Glutamatergic neuron (in vitro differentiated cells): ENCODE measurements around the gene PEX11G. TPM values are rescaled to one million over a fixed set of nuclear protein-coding genes. Genes with fewer than 3 reads are reported as not detected.

Experiments
- DNase-seq: peaks from one replicate; pipeline ENCODE4 v3.0.0; 2022
- H3K27ac Mint-ChIP-seq: one replicate; pipeline ENCODE4 v1.8.0; 2020; ENCODE audit warnings: mild to moderate bottlenecking, mixed read lengths, inconsistent platforms; ENCODE audit not compliant: unreplicated experiment
- H3K27me3 Mint-ChIP-seq: one replicate; pipeline ENCODE4 v1.8.0; 2020; ENCODE audit warnings: mild to moderate bottlenecking, moderate library complexity, mixed read lengths, inconsistent platforms; ENCODE audit not compliant: unreplicated experiment
- H3K36me3 Mint-ChIP-seq: one replicate; pipeline ENCODE4 v1.8.0; 2020; ENCODE audit warnings: mild to moderate bottlenecking, mixed read lengths, inconsistent platforms; ENCODE audit not compliant: unreplicated experiment
- H3K4me1 Mint-ChIP-seq: one replicate; pipeline ENCODE4 v1.8.0; 2020; ENCODE audit warnings: mild to moderate bottlenecking, low read depth, mixed read lengths, inconsistent platforms; ENCODE audit not compliant: unreplicated experiment
- H3K4me3 Mint-ChIP-seq: one replicate; pipeline ENCODE4 v1.8.0; 2020; ENCODE audit warnings: mild to moderate bottlenecking, mixed read lengths, inconsistent platforms; ENCODE audit not compliant: unreplicated experiment
- H3K9me3 Mint-ChIP-seq: one replicate; pipeline ENCODE4 v1.8.0; 2020; ENCODE audit warnings: mild to moderate bottlenecking, moderate library complexity, mixed read lengths, inconsistent platforms; ENCODE audit not compliant: unreplicated experiment
- total RNA-seq: library from RNA; stranded (reverse); fragmentation: NEBNext Ultra II Directional; extraction: Animal tissue kit (Norgen Biotek cat#: 25700); gene quantifications from one replicate; pipeline ENCODE4 v1.2.1, GENCODE V29; 2021; ENCODE audit not compliant: unreplicated experiment
- TF ChIP-seq, protein P1 (sequence below): fragments of 200-600 bp; sonication (generic); IDR thresholded peaks from one replicate; pipeline ENCODE4 v1.5.0; 2021; ENCODE audit not compliant: partially characterized antibody, unreplicated experiment

The PEX11G gene
- total RNA-seq, 1 donor from 2014 or later, result 2.6 TPM

DNA sequence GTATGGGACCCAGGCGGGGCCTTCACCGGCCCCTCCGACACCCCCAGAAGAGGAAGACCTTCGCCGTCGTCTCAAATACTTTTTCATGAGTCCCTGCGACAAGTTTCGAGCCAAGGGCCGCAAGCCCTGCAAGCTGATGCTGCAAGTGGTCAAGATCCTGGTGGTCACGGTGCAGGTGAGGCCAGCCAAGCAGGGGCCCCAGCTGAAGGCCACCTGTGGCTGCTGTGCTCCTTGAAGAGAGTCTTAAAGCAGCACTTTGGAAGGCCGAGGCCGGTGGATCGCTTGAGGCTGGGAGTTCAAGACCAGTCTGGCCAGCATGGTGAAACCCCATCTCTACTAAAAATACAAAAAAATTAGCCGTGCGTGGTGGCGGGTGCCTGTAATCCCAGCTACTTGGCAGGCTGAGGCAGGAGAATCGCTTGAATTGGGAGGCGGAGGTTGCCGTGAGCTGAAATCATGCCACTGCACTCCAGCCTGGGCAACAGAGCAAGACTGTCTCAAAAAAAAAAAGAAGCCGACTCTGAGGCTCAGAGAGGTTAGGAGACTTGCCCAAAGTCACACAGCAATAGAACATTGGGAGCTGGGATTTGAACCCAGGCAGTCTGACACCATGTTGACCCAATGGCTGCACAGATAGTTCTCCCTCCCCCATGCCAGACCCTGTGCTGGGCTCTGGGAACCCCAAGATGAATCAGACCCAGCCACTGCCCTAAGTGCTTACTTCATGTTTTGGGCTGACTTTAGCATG is 36.3 kb upstream of the PEX11G start:
- Mint-ChIP-seq H3K27ac (no peak overlapping the region), H3K4me1 (peaks cover 5% of the 10 kb centered on the region), H3K36me3 (no peaks in the 10 kb centered on the region), H3K4me3 (no peak overlapping the region), H3K27me3 (peaks cover 10% of the 10 kb centered on the region), H3K9me3 (peaks cover 8% of the 10 kb centered on the region)
- no peak for DNase-seq
- TF ChIP-seq, protein P1, sequence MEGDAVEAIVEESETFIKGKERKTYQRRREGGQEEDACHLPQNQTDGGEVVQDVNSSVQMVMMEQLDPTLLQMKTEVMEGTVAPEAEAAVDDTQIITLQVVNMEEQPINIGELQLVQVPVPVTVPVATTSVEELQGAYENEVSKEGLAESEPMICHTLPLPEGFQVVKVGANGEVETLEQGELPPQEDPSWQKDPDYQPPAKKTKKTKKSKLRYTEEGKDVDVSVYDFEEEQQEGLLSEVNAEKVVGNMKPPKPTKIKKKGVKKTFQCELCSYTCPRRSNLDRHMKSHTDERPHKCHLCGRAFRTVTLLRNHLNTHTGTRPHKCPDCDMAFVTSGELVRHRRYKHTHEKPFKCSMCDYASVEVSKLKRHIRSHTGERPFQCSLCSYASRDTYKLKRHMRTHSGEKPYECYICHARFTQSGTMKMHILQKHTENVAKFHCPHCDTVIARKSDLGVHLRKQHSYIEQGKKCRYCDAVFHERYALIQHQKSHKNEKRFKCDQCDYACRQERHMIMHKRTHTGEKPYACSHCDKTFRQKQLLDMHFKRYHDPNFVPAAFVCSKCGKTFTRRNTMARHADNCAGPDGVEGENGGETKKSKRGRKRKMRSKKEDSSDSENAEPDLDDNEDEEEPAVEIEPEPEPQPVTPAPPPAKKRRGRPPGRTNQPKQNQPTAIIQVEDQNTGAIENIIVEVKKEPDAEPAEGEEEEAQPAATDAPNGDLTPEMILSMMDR, result no peak

DNA sequence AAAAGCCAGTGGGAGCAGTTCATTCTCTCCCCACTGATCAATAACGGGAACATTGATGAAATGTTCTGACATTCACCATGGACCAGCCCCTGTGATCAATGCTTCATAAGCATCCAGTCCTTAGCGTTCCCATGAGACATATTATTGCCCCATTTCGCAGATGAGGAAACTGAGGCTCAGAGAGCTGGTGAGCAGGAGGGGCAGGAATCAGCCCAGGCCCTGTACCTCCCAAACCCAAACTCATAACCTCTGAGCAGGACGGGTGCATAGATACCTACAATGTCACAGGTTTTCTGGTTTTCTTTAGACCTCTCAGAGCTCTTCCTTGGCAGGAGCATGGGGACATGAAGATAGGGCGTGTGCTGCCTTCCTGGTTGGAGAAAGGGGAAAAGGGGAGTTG is 35.7 kb upstream of the PEX11G start:
- no peak for DNase-seq
- no peaks in the 10 kb centered on the region for H3K36me3 Mint-ChIP-seq
- H3K27me3 Mint-ChIP-seq, result peaks cover 10% of the 10 kb centered on the region
- peaks cover 5% of the 10 kb centered on the region for H3K4me1 Mint-ChIP-seq
- H3K27ac Mint-ChIP-seq, result no peak overlapping the region
- H3K4me3 Mint-ChIP-seq, result no peak overlapping the region
- H3K9me3 Mint-ChIP-seq, result peaks cover 8% of the 10 kb centered on the region
- TF ChIP-seq, protein P1, result no peak

DNA sequence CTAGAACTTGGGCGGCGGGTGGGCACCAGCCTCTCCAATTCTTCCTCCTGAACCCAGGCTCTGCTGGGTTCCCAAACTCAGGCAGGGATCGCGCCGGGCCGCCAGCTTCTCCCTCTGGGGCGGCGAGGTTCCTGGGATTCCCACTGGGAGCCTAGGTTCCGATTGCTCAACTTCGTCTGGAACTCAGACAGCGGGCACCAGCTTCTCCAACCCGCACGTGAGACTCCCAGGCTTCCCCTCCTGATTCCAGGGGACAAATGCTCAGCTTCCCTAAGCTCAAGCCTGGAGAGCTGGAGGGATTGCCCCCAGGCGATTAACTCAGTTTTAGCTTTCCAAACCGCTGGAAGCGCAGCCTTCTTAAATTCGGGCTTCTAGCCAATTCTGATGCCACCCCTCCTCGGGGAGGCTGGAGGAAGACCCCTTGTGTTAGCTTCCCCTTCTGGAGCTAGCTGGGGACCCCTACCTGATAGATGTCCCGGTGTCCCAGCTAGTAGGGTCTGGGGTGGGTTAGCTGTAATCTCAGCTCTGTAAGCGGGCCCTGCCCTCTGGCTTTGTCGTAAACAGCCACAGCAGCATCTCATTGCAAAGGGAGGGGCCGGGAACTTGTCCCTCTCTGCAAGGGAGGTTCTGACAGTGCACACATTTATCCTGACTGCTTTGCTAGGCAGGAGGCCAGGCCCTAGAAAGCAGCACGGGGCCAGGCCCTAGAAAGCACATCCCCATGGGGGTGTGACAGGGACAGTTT is 34.3 kb upstream of the PEX11G start:
- peak overlapping the region; percentile 80 for H3K4me3 Mint-ChIP-seq
- H3K36me3 Mint-ChIP-seq, result no peaks in the 10 kb centered on the region
- TF ChIP-seq, protein P1, result no peak
- DNase-seq, result no peak
- peaks cover 11% of the 10 kb centered on the region for H3K9me3 Mint-ChIP-seq
- peaks cover 5% of the 10 kb centered on the region for H3K4me1 Mint-ChIP-seq
- H3K27ac Mint-ChIP-seq, result no peak overlapping the region
- H3K27me3 Mint-ChIP-seq, result peaks cover 7% of the 10 kb centered on the region

GRCh38 chr19:7522072-7522922 is 33.5 kb upstream of the PEX11G start, which contains the start of gene MCOLN1:
TSS of gene MCOLN1 (plus strand) at chr19:7522624. CDS start at chr19:7522751, 127 bp downstream.
- peaks cover 12% of the 10 kb centered on the region for H3K9me3 Mint-ChIP-seq
- peaks cover 5% of the 10 kb centered on the region for H3K4me1 Mint-ChIP-seq
- TF ChIP-seq, protein P1, result no peak
- no peaks in the 10 kb centered on the region for H3K36me3 Mint-ChIP-seq
- peak within 1 kb of the TSS; percentile 83 for H3K27ac Mint-ChIP-seq
- H3K4me3 Mint-ChIP-seq, result peak within 1 kb of the TSS; percentile 98
- peaks cover 7% of the 10 kb centered on the region for H3K27me3 Mint-ChIP-seq
- DNase-seq, result peak; percentile 100
